ENCODE results near the gene RUBCN.
"Not testable (repeated sequence)": the region's sequence is repeated elsewhere in the genome, so short reads cannot be mapped to it uniquely, and the experiment has no call there.

Gene RUBCN

GRCh38 chr3:197657541-197658292, 79.0 kb downstream of the RUBCN start:
- not testable (repeated sequence) for DNase-seq (ENCODE audit: low read depth)

GRCh38 chr3:197656960-197657359, 79.7 kb downstream of the RUBCN start:
- DNase-seq (ENCODE audit: low read depth): not testable (repeated sequence)

GRCh38 chr3:197656129-197656528, 80.6 kb downstream of the RUBCN start:
- DNase-seq (ENCODE audit: low read depth): not testable (repeated sequence)

- DNase-seq (ENCODE audit: low read depth): not testable (repeated sequence)
Measured at GRCh38 chr3:197654998-197655330, 81.7 kb downstream of the RUBCN start.

- peak; percentile 18 for DNase-seq (ENCODE audit: low read depth)
Measured at GRCh38 chr3:197654090-197654997, 82.4 kb downstream of the RUBCN start.

GRCh38 chr3:197652860-197653259, 83.8 kb downstream of the RUBCN start:
- not testable (repeated sequence) for DNase-seq (ENCODE audit: low read depth)

GRCh38 chr3:197647649-197648048, 89.1 kb downstream of the RUBCN start:
- DNase-seq (ENCODE audit: low read depth): not testable (repeated sequence)

- DNase-seq (ENCODE audit: low read depth): not testable (repeated sequence)
Measured at GRCh38 chr3:197647191-197647590, 89.5 kb downstream of the RUBCN start.

GRCh38 chr3:197646294-197646693, 90.4 kb downstream of the RUBCN start:
- not testable (repeated sequence) for DNase-seq (ENCODE audit: low read depth)

GRCh38 chr3:197637556-197637955, 99.1 kb downstream of the RUBCN start:
- DNase-seq (ENCODE audit: low read depth): not testable (repeated sequence)

- DNase-seq (ENCODE audit: low read depth): not testable (repeated sequence)
Measured at GRCh38 chr3:197631989-197632388, 104.7 kb downstream of the RUBCN start.

GRCh38 chr3:197630766-197631165, 105.9 kb downstream of the RUBCN start:
- DNase-seq (ENCODE audit: low read depth): not testable (repeated sequence)

GRCh38 chr3:197629286-197629685, 107.4 kb downstream of the RUBCN start:
- not testable (repeated sequence) for DNase-seq (ENCODE audit: low read depth)

- DNase-seq (ENCODE audit: low read depth): peak; percentile 81
Measured at GRCh38 chr3:197627772-197628523, 108.8 kb downstream of the RUBCN start.

- DNase-seq (ENCODE audit: low read depth): not testable (repeated sequence)
Measured at GRCh38 chr3:197627158-197627771, 109.4 kb downstream of the RUBCN start.

- not testable (repeated sequence) for DNase-seq (ENCODE audit: low read depth)
Measured at GRCh38 chr3:197626404-197627157, 110.1 kb downstream of the RUBCN start.

- DNase-seq (ENCODE audit: low read depth): not testable (repeated sequence)
Measured at GRCh38 chr3:197621478-197621877, 115.2 kb downstream of the RUBCN start.
